ENCODE results near the gene CWC25. TPM values are rescaled to one million over a fixed set of nuclear protein-coding genes. Genes with fewer than 3 reads are reported as not detected.
A peak's percentile ranks its signal among the peaks of the same experiment; 100 is the strongest.
"Not testable (repeated sequence)": the region's sequence is repeated elsewhere in the genome, so short reads cannot be mapped to it uniquely, and the experiment has no call there.

Gene CWC25
- total RNA-seq, 4 donors from 2014 or later = 31.5 to 74.8 (median 34.4) TPM

DNA sequence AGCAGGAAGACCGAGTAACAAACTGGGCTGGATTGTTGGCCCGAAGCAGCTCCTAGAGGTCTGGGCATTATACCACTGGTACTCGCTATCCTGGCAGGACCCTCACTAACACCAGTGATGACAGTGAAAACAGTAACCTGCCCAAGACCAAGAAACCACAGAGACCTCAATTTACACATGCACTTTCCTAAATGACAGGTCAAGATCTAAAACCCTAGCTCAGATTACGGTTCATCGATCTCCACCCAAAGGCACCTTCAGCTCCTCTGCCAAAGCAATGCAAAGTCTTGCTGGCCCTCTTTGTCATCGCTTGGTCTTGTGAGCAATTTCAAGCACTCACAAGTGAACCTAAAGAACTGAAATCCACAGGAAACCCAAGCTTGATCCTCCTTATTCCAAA lies 27.3 kb downstream of the CWC25 start:
- H3K27me3 ChIP-seq = no peaks in the 10 kb centered on the region
- peaks cover 15% of the 10 kb centered on the region for H3K36me3 ChIP-seq
- no peaks in the 10 kb centered on the region for H3K9me3 ChIP-seq
- H3K4me3 ChIP-seq = peak overlapping the region; percentile 94
- peaks cover 36% of the 10 kb centered on the region for H3K4me1 ChIP-seq
- DNase-seq (ENCODE audit: low spot score in 2 of 2) = no peak
- TF ChIP-seq, protein P1, sequence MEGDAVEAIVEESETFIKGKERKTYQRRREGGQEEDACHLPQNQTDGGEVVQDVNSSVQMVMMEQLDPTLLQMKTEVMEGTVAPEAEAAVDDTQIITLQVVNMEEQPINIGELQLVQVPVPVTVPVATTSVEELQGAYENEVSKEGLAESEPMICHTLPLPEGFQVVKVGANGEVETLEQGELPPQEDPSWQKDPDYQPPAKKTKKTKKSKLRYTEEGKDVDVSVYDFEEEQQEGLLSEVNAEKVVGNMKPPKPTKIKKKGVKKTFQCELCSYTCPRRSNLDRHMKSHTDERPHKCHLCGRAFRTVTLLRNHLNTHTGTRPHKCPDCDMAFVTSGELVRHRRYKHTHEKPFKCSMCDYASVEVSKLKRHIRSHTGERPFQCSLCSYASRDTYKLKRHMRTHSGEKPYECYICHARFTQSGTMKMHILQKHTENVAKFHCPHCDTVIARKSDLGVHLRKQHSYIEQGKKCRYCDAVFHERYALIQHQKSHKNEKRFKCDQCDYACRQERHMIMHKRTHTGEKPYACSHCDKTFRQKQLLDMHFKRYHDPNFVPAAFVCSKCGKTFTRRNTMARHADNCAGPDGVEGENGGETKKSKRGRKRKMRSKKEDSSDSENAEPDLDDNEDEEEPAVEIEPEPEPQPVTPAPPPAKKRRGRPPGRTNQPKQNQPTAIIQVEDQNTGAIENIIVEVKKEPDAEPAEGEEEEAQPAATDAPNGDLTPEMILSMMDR (IDR thresholded peaks at IDR 0.05) = no peak
- TF ChIP-seq POLR2A (IDR thresholded peaks at IDR 0.05) (no peak), POLR2AphosphoS5 (IDR thresholded peaks at IDR 0.05) (no peak), EP300 (IDR thresholded peaks at IDR 0.05) (no peak)
- no peak overlapping the region for H3K27ac ChIP-seq
- WGBS = 75% methylated on average over 6 of the region's 6 CpGs

DNA sequence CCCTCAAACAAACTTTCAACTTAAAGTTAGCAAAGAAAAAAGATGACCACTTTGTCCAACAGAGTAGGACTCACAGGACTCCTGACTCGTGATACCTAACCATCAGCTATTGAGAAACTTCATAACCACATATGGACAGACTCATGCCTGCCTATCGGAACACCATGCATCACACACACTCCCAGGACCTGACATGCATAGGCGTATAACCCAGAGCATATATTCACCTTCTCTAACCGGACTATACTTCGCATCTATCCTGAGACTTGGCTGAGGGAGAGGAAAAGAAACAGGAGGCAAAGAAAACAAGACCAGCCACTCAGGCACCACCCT lies 28.0 kb downstream of the CWC25 start:
- Histone ChIP-seq H3K27me3 (no peaks in the 10 kb centered on the region), H3K4me3 (peak overlapping the region; percentile 94), H3K27ac (no peak overlapping the region), H3K9me3 (no peaks in the 10 kb centered on the region), H3K36me3 (peaks cover 12% of the 10 kb centered on the region), H3K4me1 (peaks cover 36% of the 10 kb centered on the region)
- no peak for TF ChIP-seq POLR2A (IDR thresholded peaks at IDR 0.05)
- TF ChIP-seq POLR2AphosphoS5 (IDR thresholded peaks at IDR 0.05) = no peak
- no peak for TF ChIP-seq EP300 (IDR thresholded peaks at IDR 0.05)
- TF ChIP-seq, protein P1 (IDR thresholded peaks at IDR 0.05) = no peak
- DNase-seq (ENCODE audit: low spot score in 2 of 2) = no peak
- WGBS = 65% methylated on average over 5 of the region's 5 CpGs

DNA sequence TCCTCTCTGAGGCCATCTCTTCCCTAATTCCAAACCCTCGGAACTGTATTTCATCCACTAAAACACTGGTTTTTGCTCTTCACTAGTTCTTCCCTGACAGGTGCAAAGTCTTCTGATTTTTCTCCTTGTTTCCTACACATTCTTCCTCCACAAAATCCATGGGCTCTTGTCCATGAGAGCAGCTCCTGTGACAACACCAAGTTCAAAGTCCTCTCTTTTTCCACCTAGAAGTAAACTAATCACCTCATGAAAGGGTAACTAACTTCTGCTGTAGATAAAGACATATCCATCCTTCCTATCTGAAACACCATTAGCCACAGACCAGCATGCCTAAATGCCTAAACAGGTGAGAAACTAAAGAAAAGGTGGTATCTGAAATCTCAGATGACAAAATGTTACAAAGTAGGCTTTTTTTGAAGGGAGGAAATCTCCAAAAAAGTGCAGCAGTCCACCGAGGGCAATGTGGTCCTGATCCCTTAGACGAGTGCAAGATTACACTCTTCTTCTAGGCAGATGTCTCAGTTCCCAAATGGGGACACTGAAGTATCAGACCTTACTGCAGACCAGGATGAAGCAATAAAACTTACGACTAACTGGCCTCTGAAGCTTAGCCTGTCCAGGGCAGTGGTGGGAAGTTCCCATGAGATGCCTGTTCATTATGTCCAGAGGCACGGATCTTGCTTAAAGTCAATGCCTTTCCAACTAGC lies 28.5 kb downstream of the CWC25 start:
- Histone ChIP-seq H3K9me3 (no peaks in the 10 kb centered on the region), H3K27ac (no peak overlapping the region), H3K4me1 (peaks cover 36% of the 10 kb centered on the region), H3K4me3 (no peak overlapping the region), H3K36me3 (peaks cover 7% of the 10 kb centered on the region), H3K27me3 (no peaks in the 10 kb centered on the region)
- 71% methylated on average over 5 of the region's 5 CpGs for WGBS
- DNase-seq (ENCODE audit: low spot score in 2 of 2) = no peak
- TF ChIP-seq POLR2AphosphoS5 (IDR thresholded peaks at IDR 0.05) (no peak), EP300 (IDR thresholded peaks at IDR 0.05) (no peak), POLR2A (IDR thresholded peaks at IDR 0.05) (no peak)
- TF ChIP-seq, protein P1 (IDR thresholded peaks at IDR 0.05) = no peak

DNA sequence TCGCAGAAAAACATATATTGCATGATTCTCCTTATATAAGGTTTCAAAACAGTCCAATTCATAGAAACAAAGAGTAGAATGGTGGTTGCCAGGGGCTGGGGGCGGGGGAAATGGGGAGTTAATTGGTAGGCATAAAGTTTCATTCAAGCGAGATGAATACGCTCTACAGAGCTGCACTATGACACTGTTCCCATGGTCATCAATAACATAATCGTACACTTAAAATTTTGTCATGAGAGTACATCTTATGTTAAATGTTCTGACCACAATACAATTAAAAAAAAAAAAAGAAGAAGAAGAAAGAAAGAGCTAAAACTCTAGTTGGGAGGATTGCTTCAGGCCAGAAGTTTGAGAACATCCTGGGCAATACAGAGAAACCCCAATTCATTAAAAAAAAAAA lies 30.9 kb downstream of the CWC25 start:
- Histone ChIP-seq H3K4me3 (no peak overlapping the region), H3K9me3 (no peaks in the 10 kb centered on the region), H3K27ac (no peak overlapping the region), H3K36me3 (peaks cover 5% of the 10 kb centered on the region), H3K27me3 (no peaks in the 10 kb centered on the region), H3K4me1 (peaks cover 39% of the 10 kb centered on the region)
- WGBS = 94% methylated on average over 5 of the region's 5 CpGs
- DNase-seq (ENCODE audit: low spot score in 2 of 2) = no peak
- TF ChIP-seq EP300 (IDR thresholded peaks at IDR 0.05) (no peak), POLR2AphosphoS5 (IDR thresholded peaks at IDR 0.05) (no peak), POLR2A (IDR thresholded peaks at IDR 0.05) (no peak)
- TF ChIP-seq, protein P1 (IDR thresholded peaks at IDR 0.05) = no peak

DNA sequence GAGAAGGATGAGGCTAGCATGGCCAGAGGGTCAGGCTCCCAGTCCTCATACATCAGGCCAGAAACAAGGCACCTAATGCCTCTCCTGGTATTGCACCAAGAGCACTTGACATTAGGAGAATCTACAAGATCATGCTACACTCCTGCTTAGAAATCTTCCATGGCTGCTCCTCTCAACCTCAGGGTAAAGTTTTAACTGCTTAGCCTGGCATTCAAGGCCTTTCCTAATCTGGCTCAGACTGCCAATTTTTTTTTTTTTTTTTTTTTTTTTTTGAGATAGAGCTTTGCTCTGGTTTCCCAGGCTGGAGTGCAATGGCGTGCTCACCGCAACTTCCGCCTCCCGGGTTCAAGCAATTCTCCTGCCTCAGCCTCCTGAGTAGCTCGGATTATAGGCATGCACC lies 34.0 kb downstream of the CWC25 start:
- peaks cover 23% of the 10 kb centered on the region for H3K4me1 ChIP-seq
- no peak for DNase-seq (ENCODE audit: low spot score in 2 of 2)
- no peak overlapping the region for H3K4me3 ChIP-seq
- H3K27me3 ChIP-seq = no peaks in the 10 kb centered on the region
- no peaks in the 10 kb centered on the region for H3K9me3 ChIP-seq
- peaks cover 11% of the 10 kb centered on the region for H3K36me3 ChIP-seq
- WGBS = 90% methylated on average over 5 of the region's 5 CpGs
- no peak overlapping the region for H3K27ac ChIP-seq
- TF ChIP-seq POLR2A (IDR thresholded peaks at IDR 0.05) = no peak
- TF ChIP-seq, protein P1 (IDR thresholded peaks at IDR 0.05) = no peak

DNA sequence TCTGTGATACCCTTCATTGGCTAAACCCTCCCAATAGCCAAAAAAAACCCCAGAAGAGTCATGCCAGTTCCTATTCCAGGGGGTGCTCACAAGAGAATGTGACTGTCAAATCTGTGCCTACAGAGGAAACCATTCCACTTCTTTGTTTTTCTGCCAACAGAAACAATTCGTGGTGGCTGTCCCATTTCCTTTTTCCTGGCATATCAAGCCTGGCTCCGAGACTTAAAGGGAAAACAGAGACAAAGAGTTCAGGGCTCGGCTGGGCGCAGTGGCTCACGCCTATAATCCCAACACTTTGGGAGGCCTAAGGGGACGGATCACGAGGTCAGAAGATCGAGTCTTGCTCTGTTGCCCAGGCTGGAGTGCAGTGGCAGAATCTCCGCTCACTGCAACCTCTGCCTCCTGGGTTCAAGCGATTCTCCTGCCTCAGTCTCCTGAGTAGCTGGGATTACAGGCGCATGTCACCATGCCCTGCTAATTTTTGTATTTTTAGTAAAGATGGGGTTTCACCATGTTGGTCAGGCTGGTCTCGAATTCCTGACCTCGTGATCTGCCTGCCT lies 34.9 kb downstream of the CWC25 start:
- not testable (repeated sequence) for DNase-seq (ENCODE audit: low spot score in 2 of 2); H3K27me3 ChIP-seq; H3K4me3 ChIP-seq; H3K9me3 ChIP-seq; H3K27ac ChIP-seq
- peaks cover 22% of the 10 kb centered on the region for H3K4me1 ChIP-seq
- H3K36me3 ChIP-seq = peaks cover 19% of the 10 kb centered on the region
- WGBS = 82% methylated on average over 13 of the region's 13 CpGs

All from suprapubic skin (tissue), 4 donors.